Natural killer cell treated with Interleukin-12 subunit alpha and Interleukin-12 subunit beta and Interleukin-15 and Interleukin-18, amount 100 ng/mL, for 72 hours (primary cell): ENCODE results near the gene ABHD11. TPM values are rescaled to one million over a fixed set of nuclear protein-coding genes. Genes with fewer than 3 reads are reported as not detected.
"Not testable (repeated sequence)": the region's sequence is repeated elsewhere in the genome, so short reads cannot be mapped to it uniquely, and the experiment has no call there.

Source experiments
- ATAC-seq, 2 donors: fragments of 150-1000 bp; cut with Tn5 transposase in 1 of 2; sonication (Bioruptor Pico), chemical (Tn5 transposase) in 1 of 2; 2 replicates each; pipeline ENCODE4 v1.10.0; 2021
- DNase-seq: peaks from one replicate; pipeline ENCODE4 v3.0.0; 2022; ENCODE audit warnings: low spot score
- H3K27ac Mint-ChIP-seq, 2 donors: 1 replicate in 1 of 2; 2 replicates in 1 of 2; pipeline ENCODE4 v1.8.0; 2022; ENCODE audit warnings: mixed read lengths in 2 of 2, mild to moderate bottlenecking in 1 of 2, moderate library complexity in 1 of 2
- H3K27me3 Mint-ChIP-seq, 2 donors: 1 replicate in 1 of 2; 2 replicates in 1 of 2; pipeline ENCODE4 v1.8.0; 2022; ENCODE audit warnings: mixed read lengths in 2 of 2
- H3K36me3 Mint-ChIP-seq: one replicate; pipeline ENCODE4 v1.8.0; 2022; ENCODE audit warnings: mixed read lengths
- H3K4me1 Mint-ChIP-seq, 2 donors: 1 replicate in 1 of 2; 2 replicates in 1 of 2; pipeline ENCODE4 v1.8.0; 2022; ENCODE audit warnings: low read depth in 2 of 2, mixed read lengths in 2 of 2, mild to moderate bottlenecking in 1 of 2
- H3K4me3 Mint-ChIP-seq: one replicate; pipeline ENCODE4 v1.8.0; 2022; ENCODE audit warnings: mixed read lengths
- H3K9me3 Mint-ChIP-seq: 2 replicates; pipeline ENCODE4 v1.8.0; 2022; ENCODE audit warnings: mixed read lengths
- total RNA-seq, 2 donors: library from RNA; stranded (reverse); gene quantifications; one replicate each; pipeline ENCODE4 v1.2.3, GENCODE V29; 2022

The ABHD11 gene
- total RNA-seq, 2 donors from 2014 or later = 16.9 to 24.2 TPM

DNA sequence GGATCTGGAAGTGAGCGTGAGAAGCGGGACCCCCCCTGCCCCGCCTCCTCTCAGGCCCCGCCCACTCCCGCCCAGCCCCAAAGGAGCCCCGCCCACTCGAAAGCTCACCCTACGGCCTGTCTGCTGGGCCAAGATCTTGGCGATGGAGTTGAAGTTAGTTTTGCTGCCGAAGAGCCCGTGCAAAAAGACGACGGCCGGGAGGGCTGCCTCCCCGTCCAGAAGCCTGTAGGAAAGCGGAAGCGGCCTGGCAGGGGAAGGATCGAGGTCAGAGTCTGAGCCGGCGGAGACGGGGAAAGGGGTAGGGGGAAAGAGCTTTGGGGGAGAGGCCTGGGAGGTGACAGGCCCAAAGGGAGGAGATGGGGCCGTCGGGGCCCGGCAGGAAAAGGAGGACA, 386 bp downstream of the ABHD11 start:
- no peaks in the 10 kb centered on the region for H3K36me3 Mint-ChIP-seq
- peaks cover 12 to 21% of the 10 kb centered on the region in 2 donors for H3K4me1 Mint-ChIP-seq
- H3K27ac Mint-ChIP-seq = peak overlapping the region; percentile 84 to 85
- no peaks in the 10 kb centered on the region for H3K9me3 Mint-ChIP-seq
- ATAC-seq (peak; percentile 41 to 58), DNase-seq (peak; percentile 64)
- peak overlapping the region; percentile 90 for H3K4me3 Mint-ChIP-seq
- H3K27me3 Mint-ChIP-seq = no peaks in the 10 kb centered on the region

DNA sequence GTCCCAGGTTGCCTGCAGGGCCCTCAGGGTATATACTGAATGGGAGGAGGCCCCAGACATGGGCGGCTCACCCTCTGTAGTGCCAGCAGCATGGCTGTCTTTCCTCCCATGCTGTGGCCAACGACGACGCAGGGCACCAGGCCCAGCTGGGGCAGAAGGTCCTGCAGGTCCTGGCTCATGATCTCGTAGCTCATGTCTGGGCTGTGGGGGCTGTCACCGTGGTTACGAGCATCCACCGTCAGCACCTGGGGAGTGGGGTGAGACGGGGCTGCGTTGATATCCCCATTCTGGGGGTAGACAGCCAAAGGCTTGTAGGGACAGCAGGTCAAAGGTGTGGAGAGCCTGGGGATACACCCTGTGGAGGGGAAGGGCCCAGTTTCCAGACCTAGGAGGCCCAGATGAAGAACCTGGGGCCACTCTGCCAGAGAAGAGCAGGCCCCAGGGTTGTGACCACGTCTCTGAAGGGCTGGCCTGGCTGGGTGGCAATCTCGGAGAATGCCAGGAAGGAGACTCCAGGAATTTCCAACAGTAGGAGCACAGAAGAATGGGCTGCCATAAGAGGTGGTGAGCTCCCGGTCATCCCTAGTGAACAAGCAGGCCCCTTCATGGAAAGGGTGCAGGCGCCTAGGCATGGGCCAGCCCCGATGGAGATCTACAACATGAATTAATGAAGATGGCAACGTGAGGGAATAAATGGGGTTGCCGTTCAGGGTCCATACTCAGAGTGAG, 947 bp downstream of the ABHD11 start:
- Mint-ChIP-seq H3K4me1 (peaks cover 12 to 21% of the 10 kb centered on the region in 2 donors), H3K36me3 (no peaks in the 10 kb centered on the region), H3K4me3 (peak overlapping the region; percentile 90), H3K27ac (peak overlapping the region; percentile 84 to 85), H3K27me3 (no peaks in the 10 kb centered on the region), H3K9me3 (no peaks in the 10 kb centered on the region)
- DNase-seq (peak; percentile 55), ATAC-seq (no peak)

DNA sequence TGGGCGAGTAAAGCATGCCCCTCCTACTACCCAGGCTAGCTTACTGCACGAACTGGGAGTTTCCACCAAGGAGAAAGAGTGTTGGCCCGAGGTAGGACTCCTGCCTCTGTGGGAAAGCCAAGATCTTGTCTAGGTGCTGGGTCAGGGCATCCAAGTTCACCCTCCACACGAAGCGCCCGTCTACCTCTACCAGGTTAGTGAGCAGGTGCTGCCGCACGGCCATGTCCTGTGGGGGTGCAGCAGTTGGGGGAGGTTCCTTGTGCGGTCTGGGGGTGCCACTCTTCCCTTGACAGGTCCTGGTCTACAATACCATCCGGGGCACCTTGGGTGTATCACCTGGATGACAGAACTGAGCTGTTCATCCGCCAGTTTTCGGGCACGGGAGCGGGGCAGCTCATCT, 1.7 kb downstream of the ABHD11 start:
- peak overlapping the region; percentile 27 for H3K4me3 Mint-ChIP-seq
- H3K27ac Mint-ChIP-seq = no peak overlapping the region
- H3K36me3 Mint-ChIP-seq = no peaks in the 10 kb centered on the region
- ATAC-seq (no peak), DNase-seq (peak; percentile 44)
- H3K9me3 Mint-ChIP-seq = no peaks in the 10 kb centered on the region
- no peaks in the 10 kb centered on the region for H3K27me3 Mint-ChIP-seq
- H3K4me1 Mint-ChIP-seq = peaks cover 12 to 21% of the 10 kb centered on the region in 2 donors

DNA sequence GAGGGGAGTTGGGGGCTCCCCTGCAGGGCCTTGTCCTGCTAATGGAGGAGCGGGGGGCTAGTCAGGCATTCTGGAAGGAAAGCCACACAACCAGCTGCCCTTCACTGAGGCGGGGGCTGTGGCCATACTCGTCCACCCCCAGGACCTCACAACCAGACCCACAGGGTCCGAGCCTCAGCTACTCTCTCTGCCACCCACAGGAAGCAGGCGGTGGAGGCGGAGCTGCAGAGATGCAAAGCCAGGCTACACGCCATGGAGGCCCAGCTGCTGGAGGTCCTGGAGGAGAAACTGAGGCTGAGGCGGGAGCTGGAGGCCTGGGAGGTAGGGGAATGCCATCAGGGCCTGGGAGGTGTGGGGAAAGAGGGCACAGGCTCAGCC, 3.1 kb downstream of the ABHD11 start:
- Mint-ChIP-seq H3K9me3 (no peaks in the 10 kb centered on the region), H3K4me1 (peaks cover 12 to 21% of the 10 kb centered on the region in 2 donors), H3K27ac (no peak overlapping the region), H3K27me3 (peaks cover 1 to 2% of the 10 kb centered on the region in 2 donors), H3K36me3 (no peaks in the 10 kb centered on the region), H3K4me3 (no peak overlapping the region)
- peak; percentile 56 for DNase-seq
- no peak for ATAC-seq

DNA sequence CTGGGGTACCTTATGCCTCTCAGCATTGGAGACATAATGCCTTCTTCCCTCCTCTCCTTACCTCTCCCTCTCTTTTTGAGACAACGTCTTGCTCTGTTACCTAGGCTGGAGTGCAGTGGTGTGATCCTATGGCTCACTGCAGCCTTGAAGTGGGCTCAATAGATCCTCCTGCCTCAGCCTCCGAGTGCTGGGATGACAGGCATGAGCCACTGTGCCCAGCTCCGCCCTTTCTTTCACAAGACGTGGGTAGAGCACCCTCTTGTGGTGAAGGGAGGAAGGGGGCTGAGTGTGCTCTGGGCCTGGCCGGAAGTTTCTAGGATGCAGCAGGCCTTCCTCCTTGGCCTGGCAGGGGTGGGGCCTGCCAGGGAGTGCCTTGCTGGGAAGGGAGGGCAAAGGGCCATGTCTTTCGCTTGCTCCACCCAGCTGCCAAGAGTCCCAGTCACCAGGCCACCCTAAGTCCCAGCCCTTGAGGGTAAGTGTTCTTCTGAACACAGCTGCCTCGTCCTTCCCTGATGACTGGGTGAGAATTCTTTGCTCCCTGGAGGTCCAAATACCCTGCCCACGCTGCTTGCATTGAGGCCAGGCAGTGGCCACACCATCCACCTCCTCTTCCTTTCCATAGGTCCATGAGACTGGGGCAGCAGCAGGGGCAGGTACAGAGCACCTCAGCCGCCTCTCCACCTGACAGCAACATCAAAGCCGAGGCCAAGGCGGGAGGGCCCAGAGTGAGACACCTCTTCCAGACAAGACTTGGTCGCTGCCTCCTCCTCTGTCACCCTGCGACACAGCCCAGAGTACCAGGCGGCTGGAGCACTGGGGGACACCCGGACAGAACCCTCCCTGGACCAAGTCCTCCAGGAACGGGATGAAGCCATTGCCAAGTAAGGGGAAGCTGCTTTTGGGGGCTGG, 3.7 kb downstream of the ABHD11 start:
- H3K4me3 Mint-ChIP-seq = no peak overlapping the region
- H3K9me3 Mint-ChIP-seq = no peaks in the 10 kb centered on the region
- peak overlapping the region in 1 of 2 donors; percentile 52 for H3K27ac Mint-ChIP-seq
- ATAC-seq = peak; percentile 73 to 80
- H3K36me3 Mint-ChIP-seq = no peaks in the 10 kb centered on the region
- peaks cover 12 to 21% of the 10 kb centered on the region in 2 donors for H3K4me1 Mint-ChIP-seq
- DNase-seq = peak; percentile 90
- peaks cover 4 to 6% of the 10 kb centered on the region in 2 donors for H3K27me3 Mint-ChIP-seq

DNA sequence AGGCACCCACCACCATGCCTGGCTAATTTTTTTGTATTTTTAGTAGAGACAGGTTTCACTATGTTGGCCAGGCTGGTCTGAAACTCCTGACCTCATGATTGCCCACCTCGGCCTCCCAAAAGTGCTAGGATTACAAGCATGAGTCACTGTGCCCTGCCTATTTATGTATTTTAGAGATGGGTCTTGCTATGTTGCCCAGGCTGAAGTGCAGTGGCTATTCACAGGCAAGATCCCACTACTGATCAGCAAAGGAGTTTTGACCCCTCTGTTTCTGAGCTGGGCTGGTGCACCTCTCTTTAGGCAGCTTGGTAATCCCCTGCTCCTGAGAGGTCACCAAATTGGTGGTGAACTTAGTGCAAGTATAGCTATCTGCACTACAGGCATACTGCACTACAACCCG, 6.2 kb downstream of the ABHD11 start:
- ATAC-seq (no peak), DNase-seq (peak; percentile 10)
- H3K27me3 Mint-ChIP-seq = peaks cover 7 to 18% of the 10 kb centered on the region in 2 donors
- H3K9me3 Mint-ChIP-seq = no peaks in the 10 kb centered on the region
- no peak overlapping the region for H3K27ac Mint-ChIP-seq
- peaks cover 5 to 10% of the 10 kb centered on the region in 2 donors for H3K4me1 Mint-ChIP-seq
- no peak overlapping the region for H3K4me3 Mint-ChIP-seq
- H3K36me3 Mint-ChIP-seq = no peaks in the 10 kb centered on the region

DNA sequence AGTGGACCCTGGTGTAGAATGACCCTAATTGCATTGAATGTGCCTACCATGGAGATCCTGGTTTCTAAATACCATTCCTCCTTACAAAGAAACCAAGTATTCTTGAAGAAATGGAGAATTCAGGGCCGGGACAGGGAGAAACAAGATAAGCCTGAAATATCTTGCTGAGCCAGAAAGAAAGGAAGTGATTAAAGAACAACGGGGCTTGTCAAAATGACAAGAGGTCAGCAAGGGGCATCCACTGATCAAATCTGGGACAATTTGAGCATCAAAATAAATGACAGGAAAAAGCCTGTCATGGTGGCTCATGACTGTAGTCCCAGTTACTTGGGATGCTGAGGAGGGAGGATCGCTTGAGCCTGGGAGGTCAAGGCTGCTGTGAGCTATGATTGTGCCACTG, 8.1 kb downstream of the ABHD11 start:
- Mint-ChIP-seq H3K9me3 (no peaks in the 10 kb centered on the region), H3K4me3 (no peak overlapping the region), H3K27me3 (peaks cover 7 to 18% of the 10 kb centered on the region in 2 donors), H3K27ac (no peak overlapping the region), H3K36me3 (no peaks in the 10 kb centered on the region), H3K4me1 (peaks cover 5 to 7% of the 10 kb centered on the region in 2 donors)
- peak; percentile 16 for DNase-seq
- ATAC-seq = no peak

DNA sequence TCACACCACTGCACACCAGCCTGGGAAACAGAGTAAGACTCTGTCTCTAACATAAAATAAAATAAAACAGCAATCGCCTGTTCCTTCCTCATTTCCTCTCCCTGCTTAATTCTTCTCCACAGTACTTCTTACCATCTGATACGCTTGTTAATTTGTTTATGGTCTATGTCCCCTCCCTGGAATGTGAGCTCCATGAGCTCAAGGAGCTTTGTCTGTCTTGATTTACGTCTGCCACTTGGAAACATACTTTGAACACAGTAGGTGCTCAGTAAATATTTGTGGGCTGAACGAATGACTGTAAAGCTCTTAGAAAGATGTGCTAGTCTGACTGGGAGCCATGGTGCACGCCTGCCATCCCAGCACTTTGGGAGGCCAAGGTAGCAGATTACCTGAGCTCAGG, 10.1 kb downstream of the ABHD11 start:
- no peak overlapping the region for H3K27ac Mint-ChIP-seq
- peaks cover 7 to 18% of the 10 kb centered on the region in 2 donors for H3K27me3 Mint-ChIP-seq
- H3K4me1 Mint-ChIP-seq = no peaks in the 10 kb centered on the region
- DNase-seq = peak; percentile 20
- no peaks in the 10 kb centered on the region for H3K36me3 Mint-ChIP-seq
- ATAC-seq = no peak
- no peaks in the 10 kb centered on the region for H3K9me3 Mint-ChIP-seq
- no peak overlapping the region for H3K4me3 Mint-ChIP-seq

DNA sequence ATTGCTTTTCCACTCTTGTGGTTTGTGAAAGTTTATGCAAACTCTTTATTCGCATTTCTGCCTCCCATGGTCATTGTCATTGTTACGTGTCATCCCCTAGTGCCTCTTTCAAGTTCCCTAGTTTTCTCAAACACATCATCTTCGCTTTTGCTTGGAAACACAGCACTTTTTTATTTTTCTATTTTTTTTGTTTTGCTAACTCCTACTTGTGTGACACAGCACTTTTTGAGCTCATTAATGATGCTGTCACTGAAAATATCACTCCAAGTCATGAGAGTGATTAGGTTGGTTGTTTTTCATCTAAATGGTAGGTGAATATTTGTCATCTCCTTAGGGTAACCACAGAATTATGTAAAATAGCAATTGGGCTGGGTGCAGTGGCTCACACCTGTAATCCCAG, 10.7 kb downstream of the ABHD11 start:
- H3K9me3 Mint-ChIP-seq = no peaks in the 10 kb centered on the region
- H3K27me3 Mint-ChIP-seq = peaks cover 7 to 18% of the 10 kb centered on the region in 2 donors

DNA sequence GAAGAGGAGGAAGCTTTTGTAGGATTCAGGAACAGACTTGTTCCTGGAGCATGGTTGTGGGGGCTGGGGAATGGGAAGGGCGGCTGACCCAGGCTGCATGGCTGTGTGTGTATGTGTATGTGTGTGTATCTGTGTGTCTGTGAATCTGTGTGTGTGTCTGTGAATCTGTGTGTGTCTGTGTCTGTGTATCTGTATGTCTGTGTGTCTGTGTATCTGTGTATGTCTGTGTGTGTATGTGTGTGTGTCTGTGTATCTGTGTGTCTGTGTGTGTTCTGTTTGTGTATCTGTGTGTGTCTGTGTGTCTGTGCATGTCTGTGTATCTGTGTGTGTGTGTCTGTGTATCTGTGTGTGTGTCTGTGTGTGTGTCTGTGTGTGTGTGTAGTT, 12.5 kb downstream of the ABHD11 start:
- Mint-ChIP-seq H3K27ac (no peak overlapping the region), H3K9me3 (no peaks in the 10 kb centered on the region), H3K4me1 (no peaks in the 10 kb centered on the region), H3K4me3 (no peak overlapping the region), H3K27me3 (peaks cover 7 to 18% of the 10 kb centered on the region in 2 donors), H3K36me3 (no peaks in the 10 kb centered on the region)
- no peak for DNase-seq
- ATAC-seq = peak; percentile 6 to 41

More for the DNA sequence above, 10.7 kb downstream of the ABHD11 start:
- Mint-ChIP-seq H3K36me3 (no peaks in the 10 kb centered on the region), H3K4me3 (no peak overlapping the region), H3K4me1 (no peaks in the 10 kb centered on the region), H3K27ac (no peak overlapping the region)
- ATAC-seq (no peak), DNase-seq (no peak)

DNA sequence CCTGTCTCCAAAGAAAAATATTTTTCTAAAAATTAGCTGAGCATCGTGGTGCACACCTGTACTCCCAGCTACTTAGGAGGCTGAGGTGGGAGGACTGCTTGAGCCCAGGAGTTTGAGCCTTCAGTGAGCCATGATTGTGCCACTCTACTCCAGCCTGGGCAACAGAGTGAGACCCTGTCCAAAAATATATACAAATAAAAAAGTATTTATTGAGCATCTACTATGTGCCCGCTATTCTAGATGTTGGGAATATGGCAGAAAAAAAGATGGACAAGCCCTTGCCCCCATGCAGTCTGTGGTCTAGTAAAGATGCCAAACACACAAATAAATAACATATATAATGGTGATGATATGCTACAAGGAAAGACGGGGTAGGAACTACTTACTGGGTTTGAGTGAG, 14.8 kb downstream of the ABHD11 start:
- Mint-ChIP-seq H3K4me3 (no peak overlapping the region), H3K4me1 (peaks cover 4 to 6% of the 10 kb centered on the region in 2 donors), H3K27me3 (peaks cover 9 to 18% of the 10 kb centered on the region in 2 donors), H3K9me3 (no peaks in the 10 kb centered on the region), H3K27ac (no peak overlapping the region), H3K36me3 (no peaks in the 10 kb centered on the region)
- DNase-seq (no peak), ATAC-seq (no peak)

DNA sequence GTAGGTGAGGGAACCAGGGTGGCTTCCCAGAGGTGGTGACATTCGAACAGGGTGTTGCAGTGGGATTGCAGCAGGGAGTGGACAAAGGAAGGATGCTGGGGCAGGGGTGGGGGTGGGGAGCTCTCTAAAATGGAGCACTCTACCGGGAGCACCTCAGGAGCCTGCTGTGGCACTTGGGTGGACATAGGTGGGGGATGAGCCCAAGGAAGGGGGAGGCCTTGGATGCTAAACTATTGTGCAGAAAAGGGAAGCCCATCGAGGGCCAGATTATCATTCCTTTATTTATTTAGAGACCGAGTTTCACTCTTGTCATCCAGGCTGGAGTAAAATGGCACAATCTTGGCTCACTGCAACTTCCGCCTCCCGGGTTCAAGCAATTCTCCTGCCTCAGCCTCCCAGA, 15.8 kb downstream of the ABHD11 start:
- Mint-ChIP-seq H3K9me3 (no peaks in the 10 kb centered on the region), H3K4me1 (peaks cover 8 to 15% of the 10 kb centered on the region in 2 donors), H3K27ac (no peak overlapping the region), H3K27me3 (peaks cover 6 to 8% of the 10 kb centered on the region in 2 donors), H3K36me3 (no peaks in the 10 kb centered on the region), H3K4me3 (no peak overlapping the region)
- ATAC-seq (no peak), DNase-seq (no peak)

DNA sequence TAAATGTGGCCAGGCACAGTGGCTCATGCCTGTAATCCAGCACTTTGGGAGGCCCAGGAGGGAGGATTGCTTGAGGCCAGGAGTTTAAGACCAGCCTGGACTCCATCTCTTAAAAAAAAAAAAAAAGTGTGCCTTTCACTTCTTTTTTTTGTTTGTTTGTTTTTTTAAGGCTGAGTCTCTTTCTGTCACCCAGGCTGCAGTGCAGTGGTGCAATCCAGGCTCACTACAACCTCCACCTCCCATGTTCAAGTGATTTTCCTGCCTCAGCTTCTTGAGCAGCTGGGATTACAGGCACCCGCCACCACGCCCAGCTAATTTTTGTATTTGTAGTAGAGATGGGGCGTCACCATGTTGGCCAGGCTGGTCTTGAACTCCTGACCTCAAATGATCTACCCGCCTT, 16.4 kb downstream of the ABHD11 start:
- H3K4me3 Mint-ChIP-seq, H3K9me3 Mint-ChIP-seq, ATAC-seq, H3K36me3 Mint-ChIP-seq, H3K27ac Mint-ChIP-seq, DNase-seq, H3K27me3 Mint-ChIP-seq: not testable (repeated sequence)
- H3K4me1 Mint-ChIP-seq = peaks cover 12 to 19% of the 10 kb centered on the region in 2 donors

DNA sequence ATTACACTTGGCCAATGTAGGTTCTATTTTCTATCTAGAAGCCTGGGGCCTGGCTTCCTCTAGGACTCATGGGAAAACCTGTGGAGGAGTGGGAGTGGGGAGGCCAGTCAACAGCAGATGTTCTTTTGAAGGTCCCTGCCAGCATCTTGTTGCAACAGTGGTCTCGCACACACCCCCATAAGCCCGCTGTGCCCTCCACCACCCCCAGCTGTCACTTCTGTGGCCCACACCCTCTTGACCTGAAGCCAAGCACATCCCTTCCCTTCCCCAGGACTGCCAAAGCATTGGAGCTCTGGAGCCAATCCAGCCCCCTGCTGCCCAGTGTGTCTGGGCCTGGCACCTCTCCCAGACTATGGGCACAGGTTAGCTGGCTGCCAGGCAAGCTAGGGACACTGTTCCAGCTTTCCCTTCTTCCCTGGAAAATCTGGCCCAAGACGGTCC, 17.2 kb downstream of the ABHD11 start:
- Mint-ChIP-seq H3K4me1 (peaks cover 18 to 25% of the 10 kb centered on the region in 2 donors), H3K36me3 (no peaks in the 10 kb centered on the region), H3K4me3 (peak overlapping the region; percentile 40), H3K9me3 (no peaks in the 10 kb centered on the region), H3K27ac (no peak overlapping the region), H3K27me3 (peaks cover 6 to 7% of the 10 kb centered on the region in 2 donors)
- DNase-seq = no peak
- no peak for ATAC-seq
